NCI-H446 treated with DMSO at 0.1 percent for 48 hours (cell line): ENCODE data around the gene ACBD5.
"Not testable (repeated sequence)": the region's sequence is repeated elsewhere in the genome, so short reads cannot be mapped to it uniquely, and the experiment has no call there.

Experiments
- DNase-seq: peaks from one replicate; lab custom pipeline; 2025; lab: John Stamatoyannopoulos, UW

Gene ACBD5, protein sequence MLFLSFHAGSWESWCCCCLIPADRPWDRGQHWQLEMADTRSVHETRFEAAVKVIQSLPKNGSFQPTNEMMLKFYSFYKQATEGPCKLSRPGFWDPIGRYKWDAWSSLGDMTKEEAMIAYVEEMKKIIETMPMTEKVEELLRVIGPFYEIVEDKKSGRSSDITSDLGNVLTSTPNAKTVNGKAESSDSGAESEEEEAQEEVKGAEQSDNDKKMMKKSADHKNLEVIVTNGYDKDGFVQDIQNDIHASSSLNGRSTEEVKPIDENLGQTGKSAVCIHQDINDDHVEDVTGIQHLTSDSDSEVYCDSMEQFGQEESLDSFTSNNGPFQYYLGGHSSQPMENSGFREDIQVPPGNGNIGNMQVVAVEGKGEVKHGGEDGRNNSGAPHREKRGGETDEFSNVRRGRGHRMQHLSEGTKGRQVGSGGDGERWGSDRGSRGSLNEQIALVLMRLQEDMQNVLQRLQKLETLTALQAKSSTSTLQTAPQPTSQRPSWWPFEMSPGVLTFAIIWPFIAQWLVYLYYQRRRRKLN

DNA sequence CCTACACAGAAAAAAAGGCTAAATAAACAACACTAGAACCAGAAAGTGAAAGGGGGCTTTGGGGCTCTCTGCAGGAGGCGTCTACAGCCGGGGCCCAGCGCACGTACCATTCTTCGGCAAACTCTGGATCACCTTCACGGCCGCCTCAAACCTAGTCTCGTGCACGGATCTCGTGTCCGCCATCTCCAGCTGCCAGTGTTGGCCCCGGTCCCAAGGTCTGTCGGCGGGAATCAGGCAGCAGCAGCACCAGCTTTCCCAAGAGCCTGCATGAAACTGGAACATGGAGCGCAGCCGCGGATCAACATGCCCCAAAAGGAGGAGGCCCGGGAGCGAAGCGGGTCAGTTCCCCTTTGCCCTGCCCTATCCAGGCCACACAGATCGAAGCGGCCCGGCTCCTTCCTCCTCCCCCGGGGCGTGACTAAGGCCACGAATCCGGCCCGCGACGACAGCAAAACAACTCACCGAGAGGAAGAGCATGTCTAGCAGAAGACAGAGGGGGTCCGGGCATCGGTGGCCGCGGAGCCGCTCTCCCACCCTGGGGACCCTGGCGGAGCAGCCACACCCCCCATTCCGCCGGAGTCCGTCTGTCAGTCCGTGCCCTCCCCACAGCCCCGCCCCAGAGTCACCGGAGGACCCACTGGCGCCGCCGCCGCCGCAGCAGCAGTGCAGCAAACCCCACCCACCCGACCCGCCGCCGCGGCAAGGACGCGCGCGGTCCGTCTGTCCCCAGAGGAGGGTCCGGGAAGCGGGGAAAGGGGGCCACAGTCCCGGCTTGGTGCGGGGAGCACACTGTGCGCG lies at the start of gene ACBD5:
TSS of gene ACBD5 (minus strand) at position 586 of the 798 bp plus-strand sequence. CDS start at position 477, 109 bp downstream.
- DNase-seq = peak; percentile 71

DNA sequence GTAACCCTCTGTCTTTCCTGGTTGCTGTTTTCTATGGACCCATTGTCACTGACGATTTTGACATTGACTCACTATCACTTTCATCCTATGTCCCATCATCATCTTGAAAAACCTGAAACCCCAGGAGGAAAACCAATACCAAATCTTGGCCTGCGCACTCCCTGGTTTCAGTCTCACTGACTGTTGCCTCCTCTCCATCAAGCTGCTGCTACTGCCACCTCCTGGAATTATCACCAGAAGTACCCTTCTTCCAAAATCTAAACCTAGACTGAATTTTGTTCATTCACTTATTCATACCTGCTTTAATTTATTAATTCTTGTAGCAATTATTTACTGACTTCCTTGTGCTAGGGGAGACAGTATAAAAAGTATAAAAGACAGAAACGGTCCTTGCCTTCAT lies 44.5 kb upstream of the ACBD5 start:
- DNase-seq = no peak

DNA sequence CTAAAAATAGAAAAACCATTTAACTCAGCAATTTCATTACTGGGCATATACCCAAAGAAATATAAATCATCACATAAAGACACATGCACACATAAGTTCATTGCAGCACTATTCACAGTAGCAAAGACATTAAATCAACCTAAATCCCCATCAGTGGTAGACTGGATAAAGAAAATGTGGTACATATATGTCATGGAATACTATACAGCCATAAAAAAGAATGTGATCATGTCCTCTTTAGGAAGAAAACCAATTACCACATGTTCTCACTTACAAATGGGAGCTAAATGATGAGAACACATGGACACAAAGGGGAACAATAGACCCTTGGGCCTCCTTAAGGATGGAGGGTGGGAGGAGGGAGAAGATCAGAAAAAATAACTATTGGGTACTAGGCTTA lies 36.0 kb upstream of the ACBD5 start:
- no peak for DNase-seq

DNA sequence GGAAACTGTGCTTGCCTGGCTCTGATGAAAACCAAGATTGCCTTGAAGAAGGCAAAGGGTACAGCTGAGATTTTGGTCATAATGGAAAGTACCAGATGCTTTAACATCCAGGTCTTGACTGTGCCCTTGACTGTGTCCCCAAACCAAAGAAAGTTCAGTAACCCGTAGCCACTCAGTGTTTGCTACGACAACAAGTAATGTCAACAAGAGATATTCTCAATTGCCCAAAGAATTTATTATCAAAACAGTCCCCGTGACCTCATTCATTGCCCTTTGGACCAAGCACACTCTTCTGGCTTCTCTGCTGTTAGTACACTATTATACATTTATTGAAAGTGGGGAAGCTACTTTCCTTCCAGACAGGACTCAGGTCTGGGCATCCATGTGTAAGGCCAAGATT lies 25.4 kb upstream of the ACBD5 start:
- not testable (repeated sequence) for DNase-seq

DNA sequence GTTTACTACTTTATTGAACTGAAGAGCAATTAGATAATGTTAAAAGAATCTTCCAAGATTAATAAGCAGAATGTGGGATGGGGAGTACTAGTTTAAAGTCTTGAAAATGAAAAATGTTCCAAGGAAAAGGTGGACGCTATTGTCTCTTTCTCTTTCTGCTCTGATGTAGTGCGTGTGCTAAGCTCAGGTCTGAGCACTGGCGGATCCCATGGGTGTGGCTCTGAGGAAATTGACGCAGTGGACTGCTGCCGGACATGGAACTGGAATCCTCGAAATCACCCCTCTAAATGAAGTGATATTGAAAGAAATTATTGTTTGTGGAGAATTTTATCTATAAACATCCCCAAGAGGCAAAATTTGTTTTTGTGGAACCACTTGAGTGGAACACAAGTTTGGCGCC lies 22.2 kb upstream of the ACBD5 start:
- DNase-seq = not testable (repeated sequence)

DNA sequence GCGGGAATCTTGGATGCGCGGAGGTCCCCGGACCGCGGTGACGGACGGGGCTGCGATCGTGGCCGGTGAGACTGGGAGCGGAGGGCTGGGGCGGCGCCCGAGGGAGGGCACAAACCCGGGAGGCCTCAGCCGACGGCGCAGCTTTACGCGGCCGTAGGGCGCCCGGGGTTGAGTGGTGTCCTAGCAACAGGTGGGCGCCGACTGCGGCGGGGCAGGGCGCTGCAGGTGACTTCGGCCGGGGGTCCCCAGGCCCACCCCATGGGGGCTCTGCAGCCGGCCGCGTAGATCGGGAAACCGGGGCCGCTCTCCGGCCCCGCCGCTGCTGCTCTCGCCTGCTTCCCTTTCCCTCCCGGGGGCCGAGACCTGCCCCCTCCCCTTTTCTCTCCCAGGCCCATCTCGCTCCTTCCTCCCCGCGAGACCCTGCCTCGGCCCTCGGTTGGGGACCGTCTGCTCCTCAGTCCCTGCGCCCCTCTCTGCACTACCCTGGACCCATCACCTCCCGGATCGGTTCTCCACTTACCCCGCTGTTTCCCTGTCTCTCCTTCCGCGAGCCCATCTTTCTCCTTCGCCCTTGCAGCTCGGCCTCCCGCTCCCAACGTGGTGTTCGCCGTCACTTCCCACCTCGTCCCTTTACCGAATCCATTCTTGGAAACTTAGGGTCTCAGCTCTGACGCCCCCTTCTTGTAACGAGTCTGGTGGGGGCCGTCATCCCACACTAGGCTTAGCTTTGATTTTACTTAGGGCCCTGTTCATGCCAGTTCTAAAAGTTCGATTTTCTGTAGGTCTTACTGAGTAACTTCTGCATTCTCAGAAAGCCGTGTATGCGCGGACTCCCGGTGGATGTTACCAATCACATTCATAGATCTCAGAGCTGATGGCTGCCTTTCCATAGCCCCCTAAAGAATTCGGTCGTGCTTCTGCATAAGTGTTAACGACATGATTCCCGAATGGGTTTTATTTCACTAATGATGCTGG lies 18.5 kb upstream of the ACBD5 start:
- DNase-seq = no peak

DNA sequence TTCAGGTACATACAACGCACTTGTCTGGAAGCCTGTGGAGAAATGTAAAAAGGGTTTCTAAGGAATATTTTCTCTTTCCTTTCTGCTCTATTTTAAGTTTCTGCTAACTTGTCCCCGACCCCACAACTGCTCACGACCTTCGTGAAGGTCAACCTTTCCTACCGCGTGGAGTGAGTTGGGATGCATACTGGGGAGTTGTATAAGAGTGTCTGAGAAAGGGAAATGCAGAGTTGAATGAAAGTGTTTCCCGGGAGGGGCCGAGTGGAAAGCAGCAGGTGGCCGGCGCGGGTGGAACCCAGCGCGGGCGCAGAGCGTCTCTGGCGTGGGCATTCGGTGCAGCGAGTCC lies 17.9 kb upstream of the ACBD5 start:
- no peak for DNase-seq

DNA sequence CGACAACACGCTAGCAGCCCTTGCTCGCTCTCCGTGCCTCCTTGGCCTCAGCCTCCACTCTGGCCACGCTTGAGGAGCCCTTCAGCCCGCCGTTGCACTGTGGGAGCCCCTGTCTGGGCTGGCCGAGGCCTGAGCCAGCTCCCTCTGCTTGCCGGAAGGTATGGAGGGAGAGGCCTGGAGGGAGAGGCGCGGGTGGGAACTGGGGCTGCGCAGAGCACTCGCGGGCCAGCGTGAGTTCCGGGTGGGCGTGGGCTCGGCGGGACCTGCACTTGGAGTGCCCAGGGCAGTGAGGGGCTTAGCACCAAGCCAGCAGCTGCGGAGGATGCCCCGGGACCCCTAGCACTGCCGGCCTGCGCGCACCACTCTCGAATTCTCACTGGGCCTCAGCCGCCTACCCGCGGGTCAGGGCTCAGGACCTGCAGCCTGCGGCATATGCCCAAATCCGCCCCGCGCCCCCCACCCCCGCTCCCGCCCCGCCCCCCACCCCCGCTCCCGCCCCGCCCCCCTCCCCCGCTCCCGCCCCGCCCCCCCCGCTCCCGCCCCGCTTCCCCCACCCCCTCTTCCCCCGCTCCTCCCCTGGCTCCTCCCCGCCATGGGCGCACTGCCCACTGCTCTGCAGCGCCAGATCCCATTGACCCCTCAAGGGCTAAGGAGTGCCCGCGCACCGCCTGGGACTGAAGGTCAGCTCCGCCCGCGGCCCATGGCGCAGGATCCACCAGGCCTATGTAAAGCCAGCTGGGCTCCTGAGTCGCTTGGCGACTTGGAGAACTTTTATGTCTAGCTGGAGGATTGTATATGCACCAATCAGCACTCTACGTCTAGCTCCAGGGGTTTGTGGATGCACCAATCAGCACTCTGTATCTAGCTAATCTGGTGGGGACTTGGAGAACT lies 15.9 kb upstream of the ACBD5 start:
- DNase-seq = no peak

DNA sequence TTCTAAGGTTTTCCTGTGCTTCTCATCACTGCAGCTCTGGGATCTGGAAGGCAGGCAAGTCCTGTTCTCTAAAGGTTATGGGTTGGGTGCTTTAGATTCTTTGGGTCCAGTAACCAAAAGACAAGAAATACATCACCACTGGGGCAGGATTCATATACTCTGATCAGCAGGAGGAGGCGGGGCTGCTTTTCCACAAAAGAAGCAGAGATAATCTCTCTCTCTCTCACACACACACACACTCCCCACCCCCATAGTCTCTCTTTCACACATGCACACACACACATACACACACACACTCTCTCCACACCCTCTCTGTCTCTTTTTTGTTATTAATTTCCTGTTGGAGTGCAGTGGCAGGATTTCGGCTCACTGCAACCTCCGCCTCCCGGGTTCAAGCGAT lies 13.0 kb upstream of the ACBD5 start:
- no peak for DNase-seq

DNA sequence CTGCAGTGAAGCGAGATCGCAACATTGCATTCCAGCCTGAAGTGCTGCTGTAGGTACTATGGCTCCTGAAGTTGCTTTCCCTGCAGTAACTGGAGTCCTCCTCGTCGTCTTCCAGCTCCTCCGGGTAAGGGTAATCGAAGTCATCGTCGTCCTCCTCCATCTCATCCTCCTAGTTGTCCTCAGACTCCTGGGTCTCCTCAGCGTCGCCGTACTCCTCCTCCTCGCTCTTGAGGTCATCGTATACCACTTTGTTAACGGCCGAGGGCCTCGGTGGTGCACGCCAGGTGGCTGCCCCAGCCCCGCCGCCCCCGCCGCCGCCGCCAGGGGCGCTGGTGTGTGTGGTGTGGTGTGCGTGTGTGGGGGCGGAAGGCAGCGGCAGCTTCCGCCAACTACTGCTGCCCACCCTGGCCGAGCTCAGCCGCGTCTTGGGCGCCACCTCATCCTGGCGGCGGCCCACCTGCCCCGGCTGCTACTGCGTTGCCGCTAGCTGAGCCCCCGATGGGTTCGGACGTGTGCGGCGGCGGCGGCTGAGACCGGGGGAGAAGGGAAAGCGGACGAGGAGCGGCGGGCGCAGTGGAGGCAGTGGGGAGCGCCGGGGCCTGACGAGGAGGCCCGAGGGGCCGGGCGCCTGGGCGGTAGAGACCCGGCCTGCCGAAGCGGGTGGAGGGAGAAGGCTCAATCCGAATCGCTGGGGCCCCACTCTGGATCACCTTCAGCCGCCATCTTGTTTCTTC lies 11.8 kb upstream of the ACBD5 start:
- DNase-seq = no peak

DNA sequence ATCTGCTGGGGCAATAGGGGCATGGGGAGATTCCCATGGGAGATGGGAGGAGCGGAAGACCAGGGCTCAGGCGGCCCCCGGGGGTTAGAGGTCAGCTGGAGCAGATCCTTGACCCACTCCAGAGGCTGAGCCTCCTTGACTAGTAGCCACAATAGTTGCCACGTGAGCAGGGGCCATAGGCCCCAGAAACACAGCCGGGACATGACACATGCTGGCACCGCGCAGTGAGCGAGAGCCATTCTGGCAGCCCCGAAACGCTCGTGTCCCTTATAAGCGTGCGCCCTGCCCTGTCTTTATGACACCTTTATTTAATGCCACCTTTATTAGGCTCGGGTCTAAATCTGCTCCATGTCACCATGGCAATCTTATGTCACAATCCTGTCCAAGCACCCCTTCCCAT lies 11.0 kb upstream of the ACBD5 start:
- no peak for DNase-seq

DNA sequence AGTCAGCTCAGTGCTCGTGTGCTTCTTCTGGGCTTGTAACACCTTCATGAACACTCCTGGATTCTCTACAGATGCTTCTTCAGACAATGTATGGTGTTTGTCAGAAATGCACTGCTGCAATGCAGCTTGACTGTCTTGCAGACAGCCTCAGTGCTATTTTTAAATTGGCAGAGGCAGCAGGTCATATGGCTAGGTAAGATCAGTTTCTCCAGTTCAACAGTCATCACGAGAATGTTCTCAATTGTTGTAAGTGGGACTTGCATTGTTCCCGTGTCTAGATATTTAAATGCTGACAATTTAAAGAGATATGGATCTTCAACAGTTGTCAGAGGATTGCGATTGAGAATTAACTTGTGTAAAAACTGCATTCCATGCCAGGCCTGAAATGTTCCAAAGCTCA lies 7.6 kb upstream of the ACBD5 start:
- DNase-seq = no peak

DNA sequence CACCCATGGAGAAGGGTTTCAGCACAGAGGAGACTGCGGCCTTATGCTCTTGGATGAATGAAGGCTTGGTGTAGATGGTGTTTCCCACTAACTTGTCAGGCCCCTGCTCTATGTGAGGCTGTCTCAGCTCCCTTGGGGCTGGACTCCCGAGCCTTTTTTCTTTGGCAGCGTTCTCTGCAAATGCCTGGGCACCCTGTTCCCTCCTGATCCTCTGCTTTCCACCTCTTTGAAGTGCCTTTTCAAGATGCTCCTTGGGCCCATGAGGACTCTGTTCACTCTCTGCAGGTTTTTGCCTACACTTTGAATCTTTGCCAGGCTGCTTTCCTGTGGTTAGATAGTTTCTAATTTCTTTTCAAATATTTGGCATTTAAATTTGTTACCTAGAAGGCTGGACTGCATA lies 6.8 kb upstream of the ACBD5 start:
- DNase-seq = no peak

DNA sequence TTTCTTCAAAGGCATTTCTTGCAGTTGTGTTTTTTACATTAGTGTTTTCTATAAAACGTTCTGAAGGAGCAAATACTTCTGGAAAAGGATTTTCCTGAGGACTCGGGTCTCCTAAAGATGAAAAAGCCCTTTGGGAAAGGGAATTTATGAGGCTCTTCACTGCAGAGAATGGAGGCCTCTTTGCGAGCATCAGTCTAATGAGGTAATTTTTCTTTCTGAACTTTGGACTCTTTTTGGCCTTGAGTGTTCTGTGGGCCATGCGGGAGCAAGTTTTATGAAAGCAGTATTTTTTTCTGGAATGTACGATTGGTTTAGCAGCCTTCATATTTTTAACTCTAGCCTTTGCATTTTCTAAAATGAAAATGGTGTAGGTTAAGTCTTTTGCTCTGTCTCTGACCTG lies 6.4 kb upstream of the ACBD5 start:
- DNase-seq = no peak

DNA sequence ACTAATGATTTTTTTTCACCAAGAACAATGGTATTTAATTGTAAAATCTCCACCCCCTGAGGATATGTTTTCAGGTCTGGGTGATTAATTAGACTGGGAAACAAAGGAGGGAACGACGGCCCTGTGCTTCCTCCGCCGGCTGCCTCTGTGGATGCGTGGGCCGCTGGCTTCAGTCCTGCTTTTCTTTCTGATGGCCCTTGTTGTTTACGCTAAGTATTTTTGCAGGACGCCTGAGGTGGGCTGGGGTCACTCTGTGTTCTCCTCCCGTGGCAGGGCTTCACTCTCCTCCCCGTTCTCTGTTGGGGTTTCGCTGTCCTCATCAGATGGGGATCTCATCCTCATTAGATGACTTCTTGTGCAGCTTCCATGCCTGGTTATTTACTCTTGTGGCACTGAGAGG lies 5.2 kb upstream of the ACBD5 start:
- no peak for DNase-seq

DNA sequence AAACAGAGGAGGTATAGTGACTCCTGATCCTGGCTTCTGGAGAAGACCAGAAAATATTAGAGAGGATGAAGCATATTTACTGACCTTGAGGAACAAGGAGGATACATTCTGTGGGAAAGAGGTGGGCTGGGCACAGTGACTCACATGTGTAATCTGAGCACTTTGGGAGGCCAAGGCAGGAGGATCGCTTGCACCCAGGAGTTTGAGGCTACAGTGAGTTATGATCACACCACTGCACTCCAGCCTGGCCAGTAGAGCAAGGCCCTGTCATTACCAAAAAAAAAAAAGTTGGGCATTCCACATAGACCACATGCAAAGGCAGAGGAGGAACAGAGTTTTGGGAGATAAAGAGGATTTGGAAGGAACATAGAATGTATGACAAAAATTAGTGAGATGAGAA lies 4.4 kb upstream of the ACBD5 start:
- DNase-seq = no peak

DNA sequence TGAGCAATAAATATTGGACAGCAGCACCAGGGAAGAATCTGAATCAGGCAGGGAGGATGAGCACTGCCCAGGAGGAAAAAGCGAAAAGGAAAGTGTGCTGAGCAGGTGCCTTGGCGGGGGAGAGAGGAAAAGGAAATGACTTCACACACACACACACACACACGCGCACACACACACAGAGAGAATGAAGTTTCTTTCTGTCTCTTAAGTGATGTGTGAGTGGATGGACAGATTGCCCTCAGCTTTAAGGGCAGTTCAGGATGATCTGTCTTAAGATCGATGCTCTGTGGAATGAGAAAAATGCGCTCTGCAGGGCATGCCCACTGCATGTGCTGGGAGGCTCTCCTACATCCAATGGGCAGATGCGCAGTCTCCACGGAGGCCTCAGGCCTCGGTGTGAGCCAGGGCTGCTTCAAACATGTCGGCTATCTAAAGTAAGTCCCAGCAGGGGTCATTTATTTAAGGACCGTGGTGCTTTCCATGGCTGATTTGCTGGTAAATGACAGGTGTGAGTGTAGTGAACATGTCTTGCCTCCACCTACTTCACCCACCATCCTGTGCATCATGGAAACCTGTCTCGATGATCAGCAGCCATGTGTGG lies 2.5 kb upstream of the ACBD5 start:
- peak; percentile 79 for DNase-seq

DNA sequence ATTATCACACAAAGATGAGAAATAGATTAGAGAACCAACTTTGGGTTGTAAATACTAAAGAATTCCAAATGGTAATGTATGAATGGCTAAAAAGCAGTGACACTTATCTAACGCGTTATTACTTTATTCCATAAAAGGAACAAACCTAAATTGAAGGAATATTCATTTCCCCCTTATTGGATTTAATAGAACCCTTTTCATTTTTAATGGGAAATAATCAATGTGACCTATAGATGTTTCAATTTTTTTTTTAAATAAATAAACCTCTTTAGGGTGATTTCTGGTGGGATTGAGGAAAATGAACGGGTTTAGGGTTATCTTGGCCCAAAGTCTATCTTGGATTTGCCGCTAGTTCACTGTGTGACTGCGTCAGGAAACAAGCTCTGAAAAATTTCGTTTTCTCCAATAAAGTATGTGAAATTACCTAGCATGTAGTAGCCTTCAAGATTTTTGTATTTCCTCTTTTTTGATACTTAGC lies 1.9 kb upstream of the ACBD5 start:
- DNase-seq = no peak

DNA sequence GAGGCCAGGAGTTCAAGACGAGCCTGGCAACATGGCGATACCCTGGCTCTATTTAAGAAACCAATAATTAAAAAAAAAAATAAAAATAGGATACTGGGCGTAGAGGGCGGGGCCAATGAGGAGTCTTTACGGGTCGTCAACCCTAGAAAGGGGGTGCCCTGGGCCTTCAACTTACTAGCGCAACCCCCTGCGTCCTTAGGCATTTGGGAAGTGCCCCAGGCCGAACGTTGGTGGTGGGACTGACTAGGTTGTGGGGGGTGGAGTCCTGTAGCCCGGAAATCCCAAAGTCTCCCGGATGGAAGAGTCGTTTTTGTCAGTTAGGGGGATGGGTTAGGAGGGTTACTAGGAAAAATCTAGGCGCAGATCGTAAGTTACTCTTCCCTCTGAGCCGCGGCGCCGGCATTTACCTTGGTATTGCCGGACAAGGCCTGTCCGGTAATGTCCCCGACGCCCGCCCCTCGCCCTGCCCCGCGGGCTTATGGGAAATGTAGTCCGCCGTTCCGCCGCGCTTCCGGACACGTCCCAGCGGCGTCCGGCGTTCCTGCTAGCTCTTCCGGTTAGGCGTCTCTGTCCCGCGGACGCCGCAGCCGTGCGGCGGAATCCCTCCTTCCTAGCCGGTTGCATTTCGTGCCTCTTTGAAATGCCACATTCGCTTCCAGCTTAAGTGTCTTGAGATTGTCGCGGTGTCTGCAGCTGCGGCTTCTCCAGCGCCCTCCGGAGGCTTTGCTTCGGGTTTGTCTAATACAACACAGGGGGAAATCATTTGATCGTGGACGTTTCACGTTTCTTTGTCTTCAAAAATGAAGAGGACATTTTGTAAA lies 1.3 kb upstream of the ACBD5 start:
- peak; percentile 92 for DNase-seq
